Suprapubic skin (tissue), 3 donors: ENCODE data around the gene MAST4.

Experiments
- POLR2A ChIP-seq, 2 donors: fragments of 450-650 bp; IDR thresholded peaks; one replicate each; pipeline ENCODE4 v1.6.1; 2017; ENCODE audit warnings: antibody characterized with exemption in 2 of 2, mild to moderate bottlenecking in 2 of 2, moderate library complexity in 2 of 2
- TF ChIP-seq, protein P1 (sequence below), 2 donors: fragments of 200-600 bp in 1 of 2; fragments of 450-650 bp in 1 of 2; sonication (generic) in 1 of 2; IDR thresholded peaks; one replicate each; pipeline ENCODE4 v1.5.1; 2016 to 2019; ENCODE audit warnings: antibody characterized with exemption in 2 of 2, mild to moderate bottlenecking in 1 of 2, moderate library complexity in 1 of 2

- TF ChIP-seq, protein P1, sequence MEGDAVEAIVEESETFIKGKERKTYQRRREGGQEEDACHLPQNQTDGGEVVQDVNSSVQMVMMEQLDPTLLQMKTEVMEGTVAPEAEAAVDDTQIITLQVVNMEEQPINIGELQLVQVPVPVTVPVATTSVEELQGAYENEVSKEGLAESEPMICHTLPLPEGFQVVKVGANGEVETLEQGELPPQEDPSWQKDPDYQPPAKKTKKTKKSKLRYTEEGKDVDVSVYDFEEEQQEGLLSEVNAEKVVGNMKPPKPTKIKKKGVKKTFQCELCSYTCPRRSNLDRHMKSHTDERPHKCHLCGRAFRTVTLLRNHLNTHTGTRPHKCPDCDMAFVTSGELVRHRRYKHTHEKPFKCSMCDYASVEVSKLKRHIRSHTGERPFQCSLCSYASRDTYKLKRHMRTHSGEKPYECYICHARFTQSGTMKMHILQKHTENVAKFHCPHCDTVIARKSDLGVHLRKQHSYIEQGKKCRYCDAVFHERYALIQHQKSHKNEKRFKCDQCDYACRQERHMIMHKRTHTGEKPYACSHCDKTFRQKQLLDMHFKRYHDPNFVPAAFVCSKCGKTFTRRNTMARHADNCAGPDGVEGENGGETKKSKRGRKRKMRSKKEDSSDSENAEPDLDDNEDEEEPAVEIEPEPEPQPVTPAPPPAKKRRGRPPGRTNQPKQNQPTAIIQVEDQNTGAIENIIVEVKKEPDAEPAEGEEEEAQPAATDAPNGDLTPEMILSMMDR (IDR thresholded peaks at IDR 0.05), result no peak
- TF ChIP-seq POLR2A (IDR thresholded peaks at IDR 0.05), result no peak
Observed at GRCh38 chr5:66818304-66818934, 222.2 kb downstream of the MAST4 start.
